Prostate gland (tissue), 2 donors: ENCODE data around the gene VAV2.

Experiments
- CTCF ChIP-seq, 4 experiments: fragments of 200-600 bp in 2 of 4; fragments of 450-650 bp in 2 of 4; sonication (generic) in 2 of 4; IDR thresholded peaks; 1 replicate in 3 of 4; 2 replicates in 1 of 4; pipeline ENCODE4 v1.5.1; 2016 to 2019; ENCODE audit warnings: antibody characterized with exemption in 4 of 4, mild to moderate bottlenecking in 2 of 4, moderate library complexity in 2 of 4
- POLR2A ChIP-seq: fragments of 450-650 bp; IDR thresholded peaks from one replicate; pipeline ENCODE4 v1.6.1; 2016; ENCODE audit warnings: antibody characterized with exemption, mild to moderate bottlenecking

- no peak for TF ChIP-seq POLR2A
- TF ChIP-seq CTCF (IDR thresholded peaks at IDR 0.05), result no peak
Observed at GRCh38 chr9:133915534-133916158, 76.5 kb downstream of the VAV2 start.
